HG02938 (cell line): Measurements from ENCODE around the gene RCC2.
"Not testable (repeated sequence)": the region's sequence is repeated elsewhere in the genome, so short reads cannot be mapped to it uniquely, and the experiment has no call there.

ENCODE experiments used
- ATAC-seq: cut with Tn5 transposase; IDR thresholded peaks from one replicate; pipeline ENCODE4 v1.9.1; 2021; ENCODE audit warnings: mild to moderate bottlenecking, moderate library complexity; ENCODE audit not compliant: unreplicated experiment

The RCC2 gene

DNA sequence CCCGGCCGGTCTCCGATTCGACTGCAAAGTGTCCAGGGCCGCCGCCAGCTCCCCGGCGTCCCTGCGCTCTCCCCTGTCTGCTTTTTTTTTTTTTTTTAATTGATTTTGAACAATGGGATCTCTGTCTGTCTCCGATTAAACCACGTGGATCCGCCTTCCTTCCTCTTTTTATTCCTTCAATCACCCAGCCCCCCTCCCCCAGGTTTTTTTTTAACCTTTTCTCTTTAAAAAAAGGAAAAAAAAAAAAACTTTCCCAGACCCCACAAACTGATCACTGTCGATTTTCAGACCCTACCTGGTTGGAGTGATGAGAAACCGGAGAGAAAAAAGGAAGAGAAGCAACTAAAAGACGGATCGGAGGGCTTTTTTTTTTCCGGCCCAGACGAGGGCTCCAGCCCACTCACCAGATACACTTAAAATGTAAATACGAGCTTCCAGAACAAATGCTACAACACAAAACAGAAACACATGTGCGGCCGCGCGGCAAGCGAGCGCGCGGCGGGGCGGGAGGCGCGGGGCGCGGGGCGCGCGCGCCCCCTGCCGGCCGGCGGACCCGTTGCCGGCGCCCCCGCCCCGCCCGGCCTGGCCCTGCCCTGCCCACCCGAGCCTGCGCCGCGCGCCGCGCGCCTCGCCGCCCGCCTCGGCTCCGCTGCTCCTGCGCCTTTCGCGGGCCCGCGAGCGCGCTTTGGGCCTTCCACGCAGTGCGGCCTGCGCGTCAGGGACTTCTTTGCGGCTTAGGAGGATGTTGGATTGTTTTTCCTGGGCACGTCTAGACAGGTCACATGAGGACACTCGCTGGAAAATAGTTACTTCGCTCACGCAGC lies at the start of gene RCC2:
TSS of gene RCC2 (minus strand) at position 428 of the 824 bp plus-strand sequence. CDS start 1,163 bp downstream, outside the sequence.
- peak; percentile 45 for ATAC-seq

DNA sequence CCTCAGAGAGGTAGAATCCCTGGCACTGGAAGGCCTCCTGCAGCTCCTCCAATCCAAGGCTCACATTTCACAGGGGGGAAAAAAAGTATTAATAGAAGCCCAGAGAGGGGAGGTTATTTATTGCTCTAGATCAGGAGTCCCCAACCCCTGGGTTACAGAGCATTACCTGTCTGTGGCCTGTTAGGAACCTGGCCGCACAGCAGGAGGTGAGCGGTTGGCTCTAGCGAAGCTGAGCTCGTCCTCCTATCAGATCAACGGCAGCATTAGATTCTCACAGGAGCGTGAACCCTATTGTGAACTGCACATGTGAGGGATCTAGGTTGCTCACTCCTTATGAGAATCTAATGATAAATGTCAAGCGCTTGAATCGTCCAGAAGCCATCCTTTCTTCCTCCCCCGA lies 46.8 kb upstream of the RCC2 start:
- ATAC-seq, result no peak

DNA sequence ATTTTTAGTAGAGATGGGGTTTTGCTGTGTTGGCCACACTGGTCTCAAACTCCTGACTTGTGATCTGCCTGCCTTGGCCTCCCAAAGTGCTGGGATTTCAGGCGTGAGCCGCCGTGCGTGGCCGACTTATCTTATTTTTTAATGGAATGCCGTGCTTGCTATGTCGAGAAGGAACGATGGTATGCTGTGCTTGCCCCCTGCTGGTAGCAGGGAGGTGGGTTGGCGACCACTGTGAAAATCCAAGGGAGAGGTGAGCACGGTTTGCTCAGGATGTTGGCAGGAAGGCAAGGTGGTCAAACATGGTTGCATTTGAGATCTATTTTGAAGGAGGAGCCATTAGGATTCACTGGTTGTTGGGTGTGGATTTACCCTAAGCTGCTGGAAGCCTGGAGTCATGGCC lies 45.8 kb upstream of the RCC2 start:
- no peak for ATAC-seq

DNA sequence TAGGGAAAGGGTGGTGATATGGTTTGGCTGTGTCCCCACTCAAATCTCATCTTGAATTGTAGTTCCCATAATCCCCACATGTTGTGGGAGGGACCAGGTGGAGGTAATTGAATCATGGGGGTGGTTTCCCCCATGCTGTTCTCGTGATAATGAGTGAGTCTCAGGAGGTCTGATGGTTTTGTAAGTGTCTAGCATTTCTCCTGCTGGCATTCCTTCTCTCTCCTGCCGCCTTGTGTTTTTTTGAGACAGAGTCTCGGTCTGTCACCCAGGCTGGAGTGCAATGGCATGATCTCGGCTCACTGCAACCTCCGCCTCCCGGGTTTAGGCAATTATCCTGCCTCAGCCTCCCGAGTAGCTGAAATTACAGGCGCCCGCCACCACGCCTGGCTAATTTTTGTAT lies 42.5 kb upstream of the RCC2 start:
- ATAC-seq, result not testable (repeated sequence)

DNA sequence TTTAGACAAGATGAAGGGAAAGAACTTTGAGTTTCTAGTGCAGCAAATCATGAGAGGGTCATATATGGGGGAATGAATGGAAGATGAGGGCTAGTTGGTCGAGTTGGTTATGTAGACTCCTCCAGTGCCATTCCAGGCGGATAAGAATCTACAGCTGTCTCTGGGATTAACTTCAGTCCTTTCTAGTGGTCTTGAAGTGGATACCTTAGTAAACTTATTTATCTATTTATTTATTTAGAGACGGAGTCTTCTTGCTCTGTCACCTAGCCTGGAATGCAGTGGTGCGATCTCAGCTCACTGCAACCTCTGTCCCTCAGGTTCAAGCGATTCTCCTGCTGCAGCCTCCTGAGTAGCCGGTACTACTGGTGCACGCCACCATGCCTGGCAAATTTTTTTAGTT lies 41.4 kb upstream of the RCC2 start:
- no peak for ATAC-seq

DNA sequence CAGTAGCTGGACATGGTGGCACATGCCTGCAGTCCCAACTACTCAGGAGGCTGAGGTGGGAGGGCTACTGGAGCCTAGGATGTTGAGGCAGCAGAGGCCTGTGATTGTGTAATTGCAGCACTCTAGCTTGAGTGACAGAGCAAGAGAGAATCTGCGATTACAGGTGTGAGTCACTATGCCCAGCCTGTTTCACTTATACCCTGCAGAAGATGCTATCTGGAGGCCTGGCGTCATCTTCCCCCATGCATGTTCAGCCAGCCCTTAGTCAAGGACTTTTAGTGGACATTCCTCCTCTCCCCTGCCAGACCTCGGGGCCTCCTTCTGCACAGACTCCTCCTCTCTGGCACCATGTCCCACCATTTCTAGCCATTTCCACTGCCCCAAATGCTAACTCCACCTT lies 36.3 kb upstream of the RCC2 start:
- no peak for ATAC-seq

DNA sequence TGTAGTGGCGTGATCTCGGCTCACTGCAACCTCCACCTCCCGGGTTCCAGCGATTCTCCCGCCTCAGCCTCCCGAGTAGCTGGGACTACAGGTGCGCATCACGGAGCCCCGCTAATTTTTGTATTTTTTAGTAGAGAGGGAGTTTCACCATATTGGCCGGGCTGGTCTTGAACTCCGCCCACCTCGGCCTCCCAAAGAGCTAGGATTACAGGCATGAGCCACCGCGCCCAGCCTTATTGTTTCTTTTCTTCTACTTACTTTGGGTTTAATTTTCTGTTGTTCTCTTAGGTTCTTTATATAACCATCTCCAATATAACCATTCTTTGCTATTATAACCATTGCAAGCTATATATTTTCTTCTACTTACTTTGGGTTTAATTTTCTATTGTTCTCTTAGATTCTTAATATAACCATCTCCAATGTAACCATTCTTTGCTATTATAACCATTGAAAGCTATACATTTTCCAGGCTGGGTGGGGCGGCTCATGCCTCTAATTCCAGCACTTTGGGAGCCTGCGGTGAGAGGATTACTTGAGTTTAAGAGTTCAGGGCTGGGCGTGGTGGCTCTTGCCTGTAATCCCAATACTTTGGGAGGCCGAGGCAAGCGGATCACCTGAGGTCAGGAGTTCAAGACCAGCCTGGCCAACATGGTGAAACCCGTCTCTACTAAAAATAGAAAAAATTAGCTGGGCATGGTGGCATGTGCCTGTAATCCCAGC lies 35.5 kb upstream of the RCC2 start:
- not testable (repeated sequence) for ATAC-seq

DNA sequence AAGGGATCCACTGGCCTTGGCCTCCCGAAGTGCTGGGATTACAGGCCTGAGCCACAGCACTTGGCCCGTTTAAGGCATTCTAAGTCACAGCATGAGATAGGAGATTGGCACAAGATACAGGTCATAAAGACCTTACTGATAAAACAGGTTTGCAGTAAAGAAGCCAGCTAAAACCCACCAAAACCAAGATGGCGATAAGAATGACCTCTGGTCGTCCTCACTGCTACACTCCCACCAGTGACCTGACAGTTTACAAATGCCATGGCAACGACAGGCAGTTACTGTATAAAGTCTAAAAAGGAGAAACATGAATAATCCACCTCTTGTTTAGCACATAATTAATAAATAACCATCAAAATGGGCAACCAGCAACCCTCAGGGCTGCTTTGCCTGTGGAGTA lies 33.3 kb upstream of the RCC2 start:
- no peak for ATAC-seq

DNA sequence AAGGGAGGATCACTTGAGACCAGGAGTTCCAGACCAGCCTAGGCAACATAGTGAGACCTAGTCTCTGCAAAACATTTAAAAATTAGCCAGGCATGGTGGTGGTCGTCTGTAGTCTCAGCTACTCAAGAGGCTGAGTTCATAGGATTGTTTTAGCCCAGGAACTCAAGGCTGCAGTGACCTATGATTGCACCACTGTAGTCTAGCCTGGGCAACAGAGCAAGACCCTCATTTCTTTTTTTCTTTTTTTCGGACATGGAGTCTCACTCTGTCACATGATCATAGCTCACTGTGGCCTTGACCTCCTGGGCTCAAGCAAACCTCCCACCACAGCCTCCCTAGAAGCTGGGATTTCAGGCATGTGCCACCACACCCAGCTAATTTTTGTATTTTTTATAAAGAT lies 31.9 kb upstream of the RCC2 start:
- no peak for ATAC-seq

DNA sequence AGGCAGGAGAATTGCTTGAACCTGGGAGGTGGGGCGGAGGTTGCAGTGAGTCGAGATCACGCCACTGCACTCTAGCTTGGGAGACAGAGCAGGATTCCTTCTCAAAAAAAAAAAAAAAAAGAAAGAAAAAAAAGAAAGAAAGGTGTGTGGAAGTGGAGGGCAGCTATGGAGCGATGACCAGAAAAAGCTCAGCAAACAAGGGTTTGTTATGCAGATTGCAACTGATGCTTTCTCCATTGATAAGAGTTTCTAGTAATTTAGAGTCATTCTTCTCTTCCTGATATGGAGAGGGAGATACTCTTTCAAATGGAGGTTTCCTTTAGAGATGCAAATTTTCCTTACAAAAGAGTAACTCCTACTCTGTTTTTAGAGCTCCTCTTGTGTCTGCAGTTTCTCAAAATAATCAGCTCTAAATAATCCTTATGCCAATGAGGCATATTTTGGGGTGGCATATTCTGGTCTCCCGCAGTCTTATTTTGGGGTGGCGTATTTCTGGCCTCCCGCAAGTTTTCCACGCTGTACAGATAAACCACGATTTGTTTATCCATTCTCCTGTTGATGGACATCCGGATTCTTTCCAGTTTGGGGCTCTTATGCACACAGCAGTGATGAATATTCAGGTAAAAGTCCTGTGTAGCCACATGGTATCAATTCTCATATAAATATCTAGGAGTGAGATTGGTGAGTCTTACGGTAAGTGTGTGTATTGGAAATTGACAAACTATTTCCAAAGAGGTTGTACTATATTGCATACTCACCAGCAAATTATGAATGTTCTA lies 30.7 kb upstream of the RCC2 start:
- ATAC-seq, result no peak

DNA sequence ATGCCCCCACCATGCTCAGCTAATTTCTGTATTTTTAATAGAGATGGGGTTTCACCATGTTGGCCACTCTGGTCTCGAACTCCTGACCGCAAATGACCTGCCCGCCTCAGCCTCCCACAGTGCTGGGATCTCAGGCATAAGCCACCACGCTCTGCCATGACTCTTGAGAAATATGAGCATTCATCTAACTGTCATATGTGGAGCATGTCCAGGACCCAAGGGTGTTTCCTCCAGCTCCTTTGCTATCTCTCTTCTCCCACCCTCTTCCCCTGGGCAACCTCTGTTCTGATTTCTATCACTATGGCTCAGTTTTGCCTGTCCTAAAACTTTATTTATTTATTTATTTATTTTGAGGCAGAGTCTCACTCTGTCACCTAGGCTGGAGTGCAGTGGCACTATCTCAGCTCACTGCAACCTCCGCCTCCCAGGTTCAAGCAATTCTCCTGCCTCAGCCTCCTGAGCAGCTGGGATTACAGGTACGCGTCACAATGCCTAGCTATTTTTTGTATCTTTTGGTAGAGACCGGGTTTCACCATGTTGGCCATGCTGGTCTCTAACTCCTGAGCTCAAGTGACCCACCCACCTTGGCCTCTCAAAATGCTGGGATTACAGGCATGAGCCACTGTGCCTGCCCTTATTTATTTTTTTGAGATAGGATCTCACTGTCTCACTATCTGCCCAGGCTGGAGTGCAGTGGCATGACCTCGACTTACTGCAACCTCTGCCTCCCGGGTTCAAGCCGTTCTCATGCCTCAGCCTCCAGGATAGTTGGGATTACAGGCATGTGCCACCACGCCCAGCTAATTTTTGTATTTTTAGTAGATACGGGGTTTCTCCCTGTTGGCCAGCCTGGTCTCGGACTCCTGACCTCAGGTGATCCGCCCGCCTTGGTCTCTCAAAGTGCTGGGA lies 29.1 kb upstream of the RCC2 start:
- ATAC-seq, result not testable (repeated sequence)

DNA sequence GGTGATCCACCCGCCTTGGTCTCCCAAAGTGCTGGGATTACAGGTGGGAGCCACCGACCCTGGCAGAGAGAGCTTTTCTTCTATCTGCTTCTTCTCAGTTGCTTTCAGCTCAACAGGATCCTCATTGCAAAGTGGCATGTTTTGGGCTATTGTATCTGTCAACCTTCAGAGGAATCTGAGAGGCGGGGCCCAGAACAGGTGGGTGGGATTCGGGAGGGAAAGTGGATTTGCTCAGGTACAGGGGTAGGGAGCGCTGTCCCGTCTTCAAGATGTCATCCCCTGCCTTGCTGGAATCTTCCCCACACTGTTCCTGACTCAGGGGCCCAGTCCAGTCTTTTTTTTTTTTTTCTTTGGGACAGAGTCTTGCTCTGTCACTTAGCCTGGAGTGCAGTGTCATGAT lies 26.9 kb upstream of the RCC2 start:
- no peak for ATAC-seq

DNA sequence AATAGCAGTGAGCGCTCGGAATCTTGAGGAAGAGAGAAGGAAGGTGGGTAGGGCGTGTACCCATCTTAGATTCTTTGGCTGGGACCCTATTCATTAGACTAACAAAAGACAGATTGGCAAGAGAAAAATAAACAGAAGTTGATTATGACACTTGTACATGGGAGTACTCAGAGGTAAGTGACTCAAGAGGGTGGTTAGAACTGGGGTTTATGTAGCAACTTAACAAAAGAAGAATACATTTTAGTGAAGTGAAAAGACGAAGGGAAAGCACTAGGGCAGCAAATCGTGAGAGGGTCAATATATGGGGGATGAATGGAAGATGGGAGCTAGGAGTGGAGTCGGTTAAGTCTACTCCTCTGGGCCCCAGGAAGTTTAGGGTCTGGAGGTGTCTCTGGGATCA lies 25.8 kb upstream of the RCC2 start:
- no peak for ATAC-seq

DNA sequence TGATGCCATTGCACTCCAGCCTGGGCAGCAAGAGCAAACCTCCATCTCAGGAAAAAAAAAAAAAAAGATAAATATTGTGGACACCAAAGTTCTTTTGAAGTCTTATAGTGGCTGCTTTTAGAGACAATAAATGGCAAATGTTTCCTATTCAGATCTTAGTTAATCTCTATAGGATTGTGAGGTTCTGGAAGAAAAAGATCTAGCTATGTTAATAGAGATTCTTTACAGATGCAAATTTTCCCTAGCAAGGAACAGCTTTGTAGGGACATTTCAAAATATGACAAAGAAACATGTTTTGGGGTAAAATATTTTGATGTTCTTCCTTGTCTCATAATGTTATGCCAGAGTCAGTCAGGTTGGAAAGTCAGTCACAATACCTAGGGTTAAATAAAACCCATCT lies 24.5 kb upstream of the RCC2 start:
- ATAC-seq, result no peak

DNA sequence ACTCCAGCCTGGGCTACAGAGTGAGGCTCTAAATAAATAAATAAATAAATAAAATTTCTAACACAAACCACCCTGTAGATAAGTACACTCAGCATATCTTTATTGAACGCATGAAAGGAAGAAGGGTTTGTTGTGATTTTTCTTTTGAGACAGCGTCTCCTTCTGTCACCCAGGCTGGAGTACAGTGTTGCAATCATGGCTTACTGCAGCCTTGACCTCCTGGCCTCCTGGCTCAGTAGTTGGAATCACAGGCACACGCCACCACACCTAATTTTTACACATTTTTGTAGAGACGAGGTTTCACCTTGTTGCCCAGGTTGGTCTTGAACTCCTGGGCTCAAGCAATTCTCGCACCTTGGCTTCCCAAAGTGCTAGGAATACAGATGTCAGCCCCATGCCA lies 23.2 kb upstream of the RCC2 start:
- no peak for ATAC-seq

DNA sequence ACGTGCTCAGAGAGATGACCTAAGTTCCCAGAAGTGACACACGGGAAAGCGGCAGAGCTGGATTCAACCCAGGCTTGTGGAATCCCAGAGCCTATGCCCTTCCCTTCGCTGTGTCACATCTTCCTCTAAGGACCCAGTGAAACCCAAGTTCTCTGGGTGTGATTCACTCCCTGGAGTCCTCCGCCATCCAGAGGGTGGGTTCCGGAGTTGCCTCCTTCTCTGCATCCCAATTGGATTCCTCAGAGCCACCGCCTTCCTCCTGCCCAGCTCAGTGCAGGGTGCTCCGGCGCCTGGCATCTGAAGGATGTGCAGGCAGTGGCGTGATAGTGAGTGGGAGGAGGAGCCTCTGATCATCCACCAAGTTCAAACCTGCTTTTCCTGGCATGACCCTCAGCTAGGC lies 20.7 kb upstream of the RCC2 start:
- ATAC-seq, result no peak

DNA sequence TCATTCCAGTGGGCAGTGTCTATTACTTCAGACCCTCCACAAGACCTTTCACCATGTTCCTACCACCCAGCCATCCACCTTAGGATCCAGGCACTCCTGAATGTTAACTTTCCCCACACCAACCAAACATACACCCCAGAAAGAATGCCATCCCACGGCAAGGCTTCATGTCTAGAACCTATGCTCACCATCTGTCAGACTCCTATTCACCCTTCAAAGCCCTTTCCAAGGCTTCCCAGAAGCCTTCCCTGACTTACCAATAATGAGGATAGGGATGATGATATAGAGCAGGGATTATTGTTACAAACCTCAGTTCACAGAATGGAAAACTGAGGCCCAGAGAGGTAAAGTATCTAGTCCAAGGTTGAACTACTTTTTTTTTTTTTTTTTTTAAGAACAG lies 19.3 kb upstream of the RCC2 start:
- ATAC-seq, result no peak

DNA sequence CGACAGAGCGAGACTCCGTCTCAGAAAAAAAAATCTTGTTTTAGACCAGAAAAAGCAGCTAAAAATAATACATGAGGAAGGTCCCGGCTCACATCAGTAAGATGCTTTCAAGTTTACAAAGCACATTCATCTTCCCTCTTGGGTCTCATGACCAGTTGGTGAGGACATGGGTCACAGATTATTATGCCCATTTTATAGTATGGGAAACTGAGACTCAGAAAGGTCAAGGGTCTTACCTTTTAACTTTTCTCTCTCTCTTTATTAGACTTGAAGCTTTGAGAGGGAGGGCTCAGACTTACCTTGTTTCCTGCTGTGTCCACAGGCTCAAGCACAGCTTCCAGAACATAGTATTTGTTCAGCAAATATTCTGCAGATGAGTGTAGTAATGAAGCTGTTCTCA lies 13.2 kb upstream of the RCC2 start:
- no peak for ATAC-seq

DNA sequence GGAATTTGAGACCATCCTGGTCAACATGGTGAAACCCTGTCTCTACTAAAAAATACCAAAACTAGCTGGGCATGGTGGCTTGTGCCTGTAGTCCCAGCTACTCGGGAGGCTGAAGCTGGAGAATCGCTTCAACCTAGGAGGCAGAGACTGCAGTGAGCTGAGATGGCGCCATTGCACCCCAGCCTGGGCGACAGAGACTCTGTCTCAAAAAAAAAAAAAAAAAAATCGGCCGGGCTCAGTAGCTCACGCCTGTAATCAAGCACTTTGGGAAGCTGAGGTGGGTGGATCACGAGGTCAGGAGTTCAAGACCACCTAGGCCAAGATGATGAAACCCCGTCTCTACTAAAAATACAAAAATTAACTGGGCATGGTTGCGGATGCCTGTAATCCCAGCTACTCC lies 12.7 kb upstream of the RCC2 start:
- ATAC-seq, result not testable (repeated sequence)

DNA sequence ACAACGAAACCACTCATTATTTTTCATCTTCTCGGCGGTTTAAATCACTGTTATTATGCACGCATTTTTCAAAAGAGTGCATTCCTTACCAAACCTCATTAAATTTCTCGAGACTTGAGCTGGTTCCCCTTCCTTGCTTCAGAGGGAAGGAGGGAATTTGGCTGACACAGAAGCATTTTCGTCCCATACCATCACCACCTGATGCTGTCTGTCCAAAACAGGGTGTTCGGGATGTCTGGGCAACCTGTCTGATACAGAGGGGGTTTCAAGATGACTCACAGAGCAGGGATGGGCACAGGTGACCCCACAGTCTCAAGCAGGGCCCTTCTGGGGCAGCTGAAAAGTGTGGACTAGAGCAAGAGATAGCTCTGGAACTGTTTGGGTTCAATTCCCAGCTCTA lies 12.3 kb upstream of the RCC2 start:
- no peak for ATAC-seq
